Endothelial cell of umbilical vein (primary cell): Measurements from ENCODE around the gene ANGPT4. TPM values are rescaled to one million over a fixed set of nuclear protein-coding genes. Genes with fewer than 3 reads are reported as not detected.

Experiments
- BruUV-seq: library from RNA; stranded (reverse); fragments of 400-500 nt; replicated peaks from 2 replicates; lab custom pipeline; 2021; lab: Mats Ljungman, UMichigan
- CTCF ChIA-PET: fragments of 300-600, 350-600 bp; sonication (Branson Sonifier 250); formaldehyde crosslinking; loops from one replicate; lab custom pipeline; 2021; ENCODE audit warnings: antibody characterized with exemption, inconsistent platforms; lab: Charles Lee
- POLR2A ChIA-PET: fragments of 300-600, 350-600 bp; sonication (Branson Sonifier 250); formaldehyde crosslinking; loops from one replicate; lab custom pipeline; 2021; ENCODE audit warnings: antibody characterized with exemption, inconsistent platforms; lab: Charles Lee
- DNase-seq: peaks from one replicate; pipeline ENCODE4 v3.0.0-alpha.2; 2011; ENCODE audit warnings: low read depth, low spot score
- FAIRE-seq: peaks from 2 replicates; lab custom pipeline; 2011; peaks lifted over from hg19 to GRCh38; lab: Jason Lieb, UNC
- H2AFZ ChIP-seq: 2 replicates; pipeline ENCODE4 v1.6.0; 2012; ENCODE audit warnings: low read depth, low read length, control low read depth, inconsistent platforms
- H3K27ac ChIP-seq: 2 replicates; pipeline ENCODE4 v1.5.1; 2011; ENCODE audit warnings: low read depth, mild to moderate bottlenecking, control low read depth, low read length, moderate library complexity; ENCODE audit not compliant: insufficient read depth
- H3K27me3 ChIP-seq, 2 experiments: 2 replicates each; pipeline versions ENCODE4 v1.6.0 to v1.6.1; 2011; ENCODE audit warnings: low read length in 2 of 2, mixed read lengths in 1 of 2; ENCODE audit not compliant: control insufficient read depth in 2 of 2, insufficient read depth in 2 of 2
- H3K36me3 ChIP-seq, 2 experiments: 2 replicates in 1 of 2; 3 replicates in 1 of 2; pipeline ENCODE4 v1.5.1; 2011; ENCODE audit warnings: low read length in 2 of 2, mild to moderate bottlenecking in 1 of 2, moderate library complexity in 1 of 2; ENCODE audit not compliant: control insufficient read depth in 2 of 2, insufficient read depth in 2 of 2; ENCODE audit errors: extremely low read depth in 1 of 2
- H3K4me1 ChIP-seq: 3 replicates; pipeline ENCODE4 v1.5.1; 2011; ENCODE audit warnings: mild to moderate bottlenecking, low read length; ENCODE audit not compliant: control insufficient read depth, insufficient read depth; ENCODE audit errors: extremely low read depth
- H3K4me2 ChIP-seq: 2 replicates; pipeline ENCODE4 v1.6.1; 2011; ENCODE audit warnings: low read length, control low read depth, mixed read lengths; ENCODE audit not compliant: insufficient read depth
- H3K4me3 ChIP-seq, 3 experiments: fragments of 200-600 bp in 1 of 3; sonication (generic), shearing (Covaris generic) in 1 of 3; replicated peaks in 1 of 3; 2 replicates each; pipeline ENCODE4 v1.5.1; 2011 to 2016; ENCODE audit warnings: control low read depth in 3 of 3, low read length in 3 of 3, mild to moderate bottlenecking in 2 of 3, inconsistent platforms in 1 of 3, low read depth in 1 of 3, moderate library complexity in 1 of 3; ENCODE audit not compliant: insufficient read depth in 1 of 3
- H3K79me2 ChIP-seq: 2 replicates; pipeline ENCODE4 v1.6.0; 2012; ENCODE audit warnings: low read length, inconsistent platforms; ENCODE audit not compliant: control insufficient read depth, insufficient read depth
- H3K9ac ChIP-seq: replicated peaks from 2 replicates; pipeline ENCODE3; 2011; ENCODE audit warnings: low read length, control low read depth; ENCODE audit not compliant: insufficient read depth; ENCODE audit errors: extremely low read depth
- H3K9me1 ChIP-seq: replicated peaks from 3 replicates; pipeline ENCODE4 v1.6.0; 2011; ENCODE audit warnings: mild to moderate bottlenecking, low read length; ENCODE audit not compliant: control insufficient read depth, insufficient read depth; ENCODE audit errors: extremely low read depth
- H3K9me3 ChIP-seq: replicated peaks from 2 replicates; pipeline ENCODE4 v1.5.1; 2012; ENCODE audit warnings: low read length, inconsistent platforms; ENCODE audit not compliant: control insufficient read depth, insufficient read depth
- H4K20me1 ChIP-seq: replicated peaks from 2 replicates; pipeline ENCODE3; 2011; ENCODE audit warnings: mild to moderate bottlenecking, low read length; ENCODE audit not compliant: control insufficient read depth, insufficient read depth; ENCODE audit errors: extremely low read depth
- CTCF ChIP-seq, 2 donors: IDR thresholded peaks; 1 replicate in 1 of 2; 2 replicates in 1 of 2; pipeline ENCODE4 v1.5.1; 2011; ENCODE audit warnings: low read length in 2 of 2, mild to moderate bottlenecking in 2 of 2, moderate library complexity in 2 of 2, control low read depth in 1 of 2, inconsistent platforms in 1 of 2, low read depth in 1 of 2; ENCODE audit not compliant: insufficient read depth in 1 of 2; ENCODE audit errors: extremely low read depth in 1 of 2
- EZH2 ChIP-seq: IDR thresholded peaks from 2 replicates; pipeline ENCODE4 v1.6.1; 2012; ENCODE audit warnings: borderline replicate concordance, low read depth, mild to moderate bottlenecking, moderate library complexity, low read length, inconsistent platforms; ENCODE audit not compliant: severe bottlenecking
- FOS ChIP-seq: IDR thresholded peaks from 2 replicates; pipeline ENCODE4 v1.6.1; 2011; ENCODE audit warnings: mild to moderate bottlenecking, low read length, moderate library complexity, borderline replicate concordance; ENCODE audit not compliant: insufficient read depth
- GATA2 ChIP-seq: IDR thresholded peaks from 2 replicates; pipeline ENCODE4 v1.7.0; 2011; ENCODE audit warnings: low read depth, mild to moderate bottlenecking, moderate library complexity, mixed read lengths, low read length; ENCODE audit not compliant: insufficient read length, insufficient read depth
- JUN ChIP-seq: IDR thresholded peaks from 2 replicates; pipeline ENCODE4 v1.6.1; 2011; ENCODE audit warnings: borderline replicate concordance, low read depth; ENCODE audit not compliant: insufficient read length, insufficient read depth
- MYC ChIP-seq: IDR thresholded peaks from one replicate; pipeline ENCODE4 v1.6.1; 2011; ENCODE audit warnings: mild to moderate bottlenecking, low read depth, low read length
- POLR2A ChIP-seq: IDR thresholded peaks from 2 replicates; pipeline ENCODE4 v1.6.1; 2012; ENCODE audit warnings: low read depth, mild to moderate bottlenecking, control low read depth, low read length
- POLR2AphosphoS5 ChIP-seq: IDR thresholded peaks from 2 replicates; pipeline ENCODE4 v1.6.1; 2012; ENCODE audit warnings: low read depth, mild to moderate bottlenecking, control low read depth, low read length, moderate library complexity; ENCODE audit not compliant: insufficient read depth
- dilution Hi-C: fragments of 300-500 bp; cut with MboI; formaldehyde crosslinking; loops from one replicate; pipeline ENCODE4 v1.15.0; 2019; ENCODE audit warnings: low sequenced_read_pairs; ENCODE audit not compliant: extremely low pct_ligation_motif_present
- intact Hi-C: fragments of 100-400 bp; cut with micrococcal nuclease; formaldehyde crosslinking; loops from one replicate; pipeline ENCODE4 v1.10.0; 2022
- polyA plus RNA-seq, 4 experiments: library from polyadenylated mRNA; depleted of rRNA in 3 of 4; stranded (reverse) in 3 of 4; unstranded in 1 of 4; fragments of >200 nt; gene quantifications; 2 replicates each; pipeline versions ENCODE4 v1.2.1 to v1.2.3, GENCODE V29; 2011 to 2012; ENCODE audit warnings: missing spikeins in 1 of 4
- total RNA-seq: library from RNA; stranded (reverse); gene quantifications from 2 replicates; pipeline ENCODE4 v1.2.3, GENCODE V29; 2021
- TF ChIP-seq, protein P1 (sequence below): IDR thresholded peaks from 2 replicates; pipeline ENCODE4 v1.6.1; 2011; ENCODE audit not compliant: insufficient read depth, insufficient read length

ANGPT4 gene
- total and polyA plus RNA-seq, 2 donors (not counting 3 experiments of a cell fraction or from before 2014, with no cell fraction given), result not detected

DNA sequence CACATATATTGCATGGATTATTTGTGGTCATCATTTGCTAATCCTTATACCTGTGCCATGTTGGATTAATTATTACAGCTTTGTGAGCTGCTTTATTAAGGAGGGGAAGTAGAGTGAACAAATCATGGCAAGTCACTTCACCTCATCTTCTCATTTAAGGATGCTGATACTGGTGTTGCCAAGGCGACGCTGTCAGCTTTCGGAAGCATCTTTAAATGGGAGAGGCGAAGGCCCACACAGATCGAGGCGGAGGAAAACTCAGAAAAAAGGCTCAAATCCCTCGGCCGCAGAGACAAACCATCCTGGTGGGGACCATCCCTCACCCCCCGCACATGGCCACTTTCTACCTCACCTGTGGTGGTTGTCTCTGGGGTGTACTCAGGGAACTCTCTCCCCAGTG, 47.9 kb downstream of the ANGPT4 start:
- Histone ChIP-seq H3K4me1 (no peaks in the 10 kb centered on the region), H3K36me3 (no peaks in the 10 kb centered on the region), H3K27me3 (peaks cover 0 to 1% of the 10 kb centered on the region in 2 experiments), H3K9me3 (no peaks in the 10 kb centered on the region), H3K4me3 (no peak overlapping the region), H4K20me1 (no peaks in the 10 kb centered on the region), H3K79me2 (no peaks in the 10 kb centered on the region), H3K9me1 (no peaks in the 10 kb centered on the region), H3K4me2 (no peak overlapping the region), H2AFZ (no peak overlapping the region), H3K27ac (no peak overlapping the region), H3K9ac (no peak overlapping the region)
- ChIA-PET CTCF (no interaction called here), POLR2A (no interaction called here)
- intact Hi-C loops, result no loop called here
- FAIRE-seq, result no peak
- TF ChIP-seq POLR2AphosphoS5 (no peak), EZH2 (no peak), GATA2 (no peak), CTCF (IDR thresholded peaks at IDR 0.05; ENCODE audit: extremely low read depth in 1 of 2, insufficient read depth in 1 of 2, low read depth in 1 of 2, low read length in 2 of 2) (no peak), JUN (no peak), POLR2A (no peak), MYC (no peak), FOS (no peak)
- TF ChIP-seq, protein P1, sequence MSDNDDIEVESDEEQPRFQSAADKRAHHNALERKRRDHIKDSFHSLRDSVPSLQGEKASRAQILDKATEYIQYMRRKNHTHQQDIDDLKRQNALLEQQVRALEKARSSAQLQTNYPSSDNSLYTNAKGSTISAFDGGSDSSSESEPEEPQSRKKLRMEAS, result no peak
- dilution Hi-C loops, result no loop called here
- no peak for DNase-seq
- BruUV-seq, result no TSS peak
